Measurements from ENCODE around the gene NBEA.

GRCh38 chr13:35706721-35707120 is 764.7 kb downstream of the NBEA start:
- TF ChIP-seq YY1 (IDR thresholded peaks at IDR 0.05; ENCODE audit: insufficient read depth, insufficient read length) (no peak), SUZ12 (IDR thresholded peaks at IDR 0.05; ENCODE audit: extremely low read depth, insufficient read depth, insufficient read length) (no peak)

All from NT2/D1 (cell line).